ENCODE data around the gene RPS17.
"Not testable (repeated sequence)": the region's sequence is repeated elsewhere in the genome, so short reads cannot be mapped to it uniquely, and the experiment has no call there.

The RPS17 gene

GRCh38 chr15:82507087-82507486 lies 33.2 kb downstream of the RPS17 start:
- not testable (repeated sequence) for DNase-seq

- DNase-seq = not testable (repeated sequence)
Observed at GRCh38 chr15:82505842-82506241, 34.4 kb downstream of the RPS17 start.

DNA sequence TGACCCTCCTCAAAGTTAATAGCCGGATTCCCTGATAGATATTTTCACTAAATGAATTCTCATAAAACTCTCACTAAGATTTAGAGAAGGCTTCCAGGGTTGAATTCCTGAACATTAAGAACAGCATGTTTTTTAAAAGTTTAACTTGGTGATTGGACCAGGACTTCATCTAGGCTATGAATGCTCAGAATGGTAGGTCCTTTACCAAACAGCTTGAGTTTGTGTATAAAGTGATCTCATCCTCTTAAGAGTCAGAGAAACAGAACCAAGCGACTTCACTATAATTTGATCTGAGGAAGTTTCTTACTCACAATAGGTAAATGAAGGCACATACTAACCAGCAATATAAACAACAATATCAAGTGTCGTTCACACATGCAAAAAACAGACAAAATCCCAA lies 36.2 kb downstream of the RPS17 start:
- not testable (repeated sequence) for DNase-seq

GRCh38 chr15:82502700-82503339 lies 37.4 kb downstream of the RPS17 start:
- DNase-seq = not testable (repeated sequence)

GRCh38 chr15:82500772-82501171 lies 39.5 kb downstream of the RPS17 start:
- DNase-seq = not testable (repeated sequence)

DNA sequence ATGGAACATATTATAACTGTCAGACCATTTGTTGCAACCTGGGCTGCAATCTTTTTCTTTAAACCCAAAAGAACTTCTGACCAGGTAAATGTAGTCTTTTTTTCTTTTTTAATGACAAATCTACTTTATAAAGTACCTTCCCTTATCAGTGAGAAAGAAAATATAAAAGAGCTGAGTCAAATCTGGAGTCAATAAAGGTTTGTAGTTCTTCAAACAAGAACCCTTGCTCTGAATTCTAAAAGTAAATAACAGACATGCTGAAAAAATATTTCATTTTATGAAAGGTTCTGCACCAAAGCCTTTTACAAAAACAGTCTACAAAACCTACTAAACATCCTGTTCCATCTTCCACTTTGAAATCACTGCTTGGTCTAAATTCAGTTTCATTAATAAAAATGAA lies 42.3 kb downstream of the RPS17 start:
- DNase-seq = not testable (repeated sequence)

DNA sequence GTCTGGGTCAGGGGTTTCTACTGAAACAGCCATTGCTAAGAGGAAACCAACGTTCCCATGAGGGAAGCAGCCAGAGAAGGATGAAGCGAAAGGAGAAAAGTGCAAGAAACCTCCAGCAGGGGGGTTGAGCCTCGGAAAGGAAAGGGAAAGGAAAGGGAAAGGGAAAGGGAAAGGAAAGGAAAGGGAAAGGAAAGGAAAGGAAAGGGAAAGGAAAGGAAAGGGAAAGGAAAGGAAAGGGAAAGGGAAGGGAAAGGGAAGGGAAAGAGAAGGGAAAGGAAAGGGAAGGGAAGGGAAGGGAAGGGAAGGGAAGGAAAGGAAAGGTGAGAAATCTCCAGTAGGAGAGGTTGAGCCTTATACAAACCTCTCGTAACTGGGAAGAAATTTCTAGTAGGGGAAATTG lies 52.0 kb downstream of the RPS17 start:
- not testable (repeated sequence) for DNase-seq

DNA sequence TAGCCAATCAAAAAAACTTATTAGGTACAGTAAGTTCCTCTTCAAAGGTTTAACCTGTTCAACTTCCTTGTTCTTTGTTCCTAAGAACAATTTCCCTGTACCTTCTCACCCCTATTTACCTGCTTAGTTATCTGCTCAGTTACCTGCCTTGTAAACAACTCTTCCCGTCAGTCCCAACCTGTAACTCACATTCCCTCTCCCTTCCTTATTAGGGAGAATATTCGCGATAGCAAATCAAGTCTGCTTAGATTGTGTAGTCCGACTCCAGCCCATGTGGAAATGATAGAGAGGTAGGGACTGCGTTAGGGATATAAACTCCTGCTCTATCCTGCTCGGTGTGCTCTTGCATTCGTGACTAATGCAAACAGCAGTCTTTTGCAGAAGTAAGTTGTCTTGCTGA lies 53.2 kb downstream of the RPS17 start:
- DNase-seq = not testable (repeated sequence)
